Spleen (tissue), 11 donors: ENCODE data around the gene SHFL. TPM values are rescaled to one million over a fixed set of nuclear protein-coding genes. Genes with fewer than 3 reads are reported as not detected.
A peak's percentile ranks its signal among the peaks of the same experiment; 100 is the strongest.

Source experiments
- DNase-seq: peaks from one replicate; pipeline ENCODE4 v3.0.0-alpha.2; 2020
- H3K27ac ChIP-seq, 8 donors: fragments of 200-600 bp; sonication (generic) in 7 of 8; 1 replicate in 4 of 8; 2 replicates in 4 of 8; pipeline versions ENCODE4 v1.5.0 to v1.8.0; 2016 to 2021; ENCODE audit warnings: inconsistent platforms in 4 of 8, mild to moderate bottlenecking in 4 of 8, moderate library complexity in 1 of 8
- H3K27me3 ChIP-seq, 7 donors: fragments of 200-600 bp; sonication (generic) in 6 of 7; replicated peaks in 1 of 7; 1 replicate in 4 of 7; 2 replicates in 3 of 7; pipeline versions ENCODE4 v1.5.0 to v1.8.0; 2016 to 2021; ENCODE audit warnings: inconsistent platforms in 3 of 7, mild to moderate bottlenecking in 1 of 7
- H3K36me3 ChIP-seq, 6 donors: fragments of 200-600 bp; sonication (generic) in 5 of 6; 1 replicate in 4 of 6; 2 replicates in 2 of 6; pipeline versions ENCODE4 v1.5.0 to v1.8.0; 2016 to 2021; ENCODE audit warnings: inconsistent platforms in 2 of 6
- H3K4me1 ChIP-seq, 6 donors: fragments of 200-600 bp; sonication (generic) in 5 of 6; 1 replicate in 3 of 6; 2 replicates in 3 of 6; pipeline versions ENCODE4 v1.5.0 to v1.8.0; 2016 to 2021; ENCODE audit warnings: inconsistent platforms in 3 of 6
- H3K4me3 ChIP-seq, 8 donors: fragments of 200-600 bp; sonication (generic) in 7 of 8; 1 replicate in 4 of 8; 2 replicates in 4 of 8; pipeline versions ENCODE4 v1.5.0 to v1.8.0; 2016 to 2021; ENCODE audit warnings: inconsistent platforms in 4 of 8, mild to moderate bottlenecking in 4 of 8, moderate library complexity in 2 of 8
- H3K9me3 ChIP-seq, 8 donors: fragments of 200-600 bp; sonication (generic) in 7 of 8; 1 replicate in 4 of 8; 2 replicates in 4 of 8; pipeline versions ENCODE4 v1.5.0 to v1.8.0; 2016 to 2021; ENCODE audit warnings: inconsistent platforms in 4 of 8
- POLR2A ChIP-seq, 3 donors: fragments of 450-650 bp; IDR thresholded peaks; one replicate each; pipeline ENCODE4 v1.5.1; 2017; ENCODE audit warnings: antibody characterized with exemption in 3 of 3, mild to moderate bottlenecking in 1 of 3
- POLR2AphosphoS5 ChIP-seq, 3 donors: sonication (generic); formaldehyde crosslinking; IDR thresholded peaks; one replicate each; pipeline ENCODE4 v1.5.1; 2017; ENCODE audit warnings: antibody characterized with exemption in 3 of 3
- WGBS, 5 donors: extraction: QIAGEN DNeasy Blood & Tissue Kit in 3 of 5; methylation state at CpG; one replicate each; pipeline versions ENCODE4 v1.1.5 to v1.1.7; 2013 to 2018; 5-methylcytosine and 5-hydroxymethylcytosine counted together
- intact Hi-C: fragments of 100-400 bp; cut with DNase I; formaldehyde crosslinking; loops from one replicate; pipeline ENCODE4 v1.15.0; 2023; ENCODE audit warnings: low total_unique reads
- microRNA-seq, 3 donors: library from miRNA; unstranded; fragments of <30 nt; microRNA quantifications; one replicate each; pipeline versions ENCODE4 to v1.1.0, GENCODE V29; 2019 to 2020
- polyA plus RNA-seq, 3 donors: library from polyadenylated mRNA; stranded (reverse); fragments of 200-250 nt; gene quantifications; one replicate each; pipeline ENCODE4 v1.2.1, GENCODE V29; 2013
- small RNA-seq, 4 donors: library from RNA; depleted of rRNA; stranded (forward); fragments of <200 nt; gene quantifications; one replicate each; pipeline ENCODE3, GENCODE V24; 2016
- total RNA-seq, 7 donors: library from RNA; depleted of rRNA in 3 of 7; stranded (reverse); fragments of >200 nt in 3 of 7; fragmentation: NEBNext Ultra II Directional in 4 of 7; extraction: Animal tissue kit (Norgen Biotek cat#: 25700) in 4 of 7; gene quantifications; one replicate each; pipeline versions ENCODE4 v1.1.0 to v1.2.1, GENCODE V29; 2016 to 2021
- TF ChIP-seq, protein P1 (sequence below), 11 experiments: fragments of 200-600 bp in 7 of 11; fragments of 450-650 bp in 4 of 11; sonication (generic) in 4 of 11; IDR thresholded peaks in 8 of 11; conservative IDR thresholded peaks in 3 of 11; 1 replicate in 7 of 11; 2 replicates in 4 of 11; pipeline versions ENCODE4 v1.4.0 to v1.8.0; 2016 to 2021; ENCODE audit warnings: antibody characterized with exemption in 11 of 11, inconsistent platforms in 4 of 11, mild to moderate bottlenecking in 1 of 11
- donor health status: healthy with polysubstance abuse.
- donor health status: DM: no; HTN: no; CAD: no; lungs with moderate emphysema.
- donor health status: DM: no; HTN: no; CAD: no.
- donor health status: Bipolar disorder and iron deficiency.
- donor health status: healthy.
- donor health status: DM: no; HTN: no; CAD: no.
- donor health status: DM: yes; HTN: yes; CAD: no.

The SHFL gene
- total and polyA plus RNA-seq, 10 donors: 33.0 to 65.6 (median 55.1) TPM

DNA sequence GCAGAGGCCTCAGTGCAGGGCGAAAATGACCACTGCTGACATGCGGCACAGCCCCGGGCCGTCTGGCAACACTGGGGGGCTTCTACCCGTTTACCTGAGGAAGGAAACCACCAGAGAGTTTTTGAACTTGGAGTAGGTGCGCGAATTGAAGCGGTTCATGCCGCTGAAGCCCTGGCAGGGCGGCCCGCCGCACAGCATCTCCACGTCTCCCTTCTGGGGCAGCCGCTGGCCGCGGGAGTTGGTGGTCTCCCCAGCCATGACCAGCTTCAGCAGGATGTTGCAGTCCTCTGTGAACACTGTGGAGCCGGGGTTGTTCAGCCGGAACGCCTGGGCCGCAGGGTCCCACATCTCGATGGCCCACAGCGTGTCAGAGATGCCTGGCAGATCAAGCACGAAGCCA is 53.8 kb downstream of the SHFL start:
- Histone ChIP-seq H3K9me3 (no peaks in the 10 kb centered on the region), H3K4me1 (peaks cover 0 to 30% (median 0%) of the 10 kb centered on the region in 6 donors), H3K27me3 (no peaks in the 10 kb centered on the region), H3K4me3 (no peak overlapping the region), H3K36me3 (peaks cover 0 to 100% (median 99%) of the 10 kb centered on the region in 6 donors), H3K27ac (no peak overlapping the region)
- no peak for DNase-seq
- 93 to 97% (median 95%) methylated on average over 23 of the region's 23 CpGs for WGBS, 5 donors
- intact Hi-C loops: no loop called here
- TF ChIP-seq POLR2A (IDR thresholded peaks at IDR 0.05): no peak
- TF ChIP-seq POLR2AphosphoS5 (IDR thresholded peaks at IDR 0.05): no peak
- TF ChIP-seq, protein P1, sequence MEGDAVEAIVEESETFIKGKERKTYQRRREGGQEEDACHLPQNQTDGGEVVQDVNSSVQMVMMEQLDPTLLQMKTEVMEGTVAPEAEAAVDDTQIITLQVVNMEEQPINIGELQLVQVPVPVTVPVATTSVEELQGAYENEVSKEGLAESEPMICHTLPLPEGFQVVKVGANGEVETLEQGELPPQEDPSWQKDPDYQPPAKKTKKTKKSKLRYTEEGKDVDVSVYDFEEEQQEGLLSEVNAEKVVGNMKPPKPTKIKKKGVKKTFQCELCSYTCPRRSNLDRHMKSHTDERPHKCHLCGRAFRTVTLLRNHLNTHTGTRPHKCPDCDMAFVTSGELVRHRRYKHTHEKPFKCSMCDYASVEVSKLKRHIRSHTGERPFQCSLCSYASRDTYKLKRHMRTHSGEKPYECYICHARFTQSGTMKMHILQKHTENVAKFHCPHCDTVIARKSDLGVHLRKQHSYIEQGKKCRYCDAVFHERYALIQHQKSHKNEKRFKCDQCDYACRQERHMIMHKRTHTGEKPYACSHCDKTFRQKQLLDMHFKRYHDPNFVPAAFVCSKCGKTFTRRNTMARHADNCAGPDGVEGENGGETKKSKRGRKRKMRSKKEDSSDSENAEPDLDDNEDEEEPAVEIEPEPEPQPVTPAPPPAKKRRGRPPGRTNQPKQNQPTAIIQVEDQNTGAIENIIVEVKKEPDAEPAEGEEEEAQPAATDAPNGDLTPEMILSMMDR (IDR thresholded peaks at IDR 0.05 in 8 of 11, conservative IDR thresholded peaks at IDR 0.05 in 3 of 11): no peak

DNA sequence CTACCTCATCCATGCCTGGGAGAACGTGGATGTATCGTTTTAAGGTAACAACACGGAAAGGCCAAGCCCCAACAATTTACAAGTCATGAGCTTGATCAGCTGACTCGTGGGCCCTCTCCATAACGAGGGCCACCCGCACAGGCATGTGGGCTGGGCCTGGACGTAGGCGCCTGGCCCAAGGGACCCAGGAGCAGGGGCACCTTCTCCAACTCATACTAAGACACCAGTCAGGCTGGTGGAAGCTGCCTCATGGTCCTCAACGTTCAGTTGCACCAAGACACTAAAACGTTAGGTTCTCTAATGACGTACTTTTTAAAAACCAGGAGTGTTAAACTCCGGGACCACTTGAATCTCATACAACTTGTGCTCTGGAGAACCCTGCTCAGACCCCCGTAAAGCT is 55.4 kb downstream of the SHFL start:
- TF ChIP-seq POLR2A (IDR thresholded peaks at IDR 0.05) (no peak), POLR2AphosphoS5 (IDR thresholded peaks at IDR 0.05) (no peak)
- TF ChIP-seq, protein P1 (IDR thresholded peaks at IDR 0.05 in 8 of 11, conservative IDR thresholded peaks at IDR 0.05 in 3 of 11): no peak
- peaks cover 0 to 30% (median 0%) of the 10 kb centered on the region in 6 donors for H3K4me1 ChIP-seq
- peak overlapping the region in 3 of 8 donors; percentile 83 to 87 (median 83) for H3K27ac ChIP-seq
- intact Hi-C loops: no loop called here
- no peaks in the 10 kb centered on the region for H3K9me3 ChIP-seq
- no peak for DNase-seq
- H3K4me3 ChIP-seq: no peak overlapping the region
- no peaks in the 10 kb centered on the region for H3K27me3 ChIP-seq
- H3K36me3 ChIP-seq: peaks cover 0 to 100% (median 99%) of the 10 kb centered on the region in 6 donors
- 88 to 96% (median 93%) methylated on average over 13 of the region's 13 CpGs for WGBS, 5 donors

DNA sequence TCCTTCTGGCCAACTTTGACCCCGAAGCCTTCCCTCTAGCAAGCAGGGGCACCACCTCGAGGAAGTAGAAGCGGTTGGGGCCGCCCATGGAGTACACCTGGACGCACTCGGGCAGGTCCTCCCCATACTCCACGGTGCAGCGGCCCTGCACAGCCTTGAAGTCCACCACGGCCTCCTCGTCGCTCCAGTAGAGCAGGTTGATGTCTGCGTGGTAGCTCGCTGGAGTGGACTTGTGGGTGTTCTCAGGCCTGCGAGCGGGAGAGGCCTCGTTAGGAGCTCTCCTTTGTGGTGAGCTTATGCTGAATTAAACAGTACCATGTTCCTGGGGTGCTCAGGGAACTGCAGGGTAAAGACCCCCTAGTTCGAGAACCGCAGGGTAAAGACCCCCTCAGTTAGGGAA is 55.9 kb downstream of the SHFL start:
- no peak for DNase-seq
- H3K9me3 ChIP-seq: no peaks in the 10 kb centered on the region
- intact Hi-C loops: no loop called here
- peaks cover 0 to 30% (median 0%) of the 10 kb centered on the region in 6 donors for H3K4me1 ChIP-seq
- H3K4me3 ChIP-seq: no peak overlapping the region
- TF ChIP-seq, protein P1 (IDR thresholded peaks at IDR 0.05 in 8 of 11, conservative IDR thresholded peaks at IDR 0.05 in 3 of 11): no peak
- TF ChIP-seq POLR2AphosphoS5 (IDR thresholded peaks at IDR 0.05) (no peak), POLR2A (IDR thresholded peaks at IDR 0.05) (no peak)
- peaks cover 0 to 100% (median 99%) of the 10 kb centered on the region in 6 donors for H3K36me3 ChIP-seq
- H3K27me3 ChIP-seq: no peaks in the 10 kb centered on the region
- H3K27ac ChIP-seq: peak overlapping the region; percentile 60 to 87 (median 74)
- WGBS, 5 donors: 93 to 98% (median 96%) methylated on average over 12 to 18 of the region's 18 CpGs

Small RNAs within 50 kb of the gene (microRNA-seq; reads per million reads assigned to microRNA genes)
- gene MIR5589: 0 to 1.8 (median 0) reads per million in 3 donors

Small RNAs within 50 kb of the gene (small RNA-seq; reads per million reads assigned to genes)
- gene MIR5589: 0 reads per million in 4 donors
- gene SNORD105: 41.8 to 74.5 (median 45.5) reads per million in 4 donors
- 1,460 to 2,903 (median 1,808) reads per million in 4 donors for gene SNORD105B

Other genes with a start within 250 kb of the SHFL start
- 1 to 10 TPM; 1.5 to 4.6 (median 2.8) TPM for gene OLFM2, start 149.8 kb upstream of the SHFL start, total RNA-seq
- gene OLFM2, start 149.8 kb upstream of the SHFL start, polyA plus RNA-seq: 1 to 10 TPM; 1.5 to 2.6 (median 1.9) TPM
- gene COL5A3, start 75.8 kb upstream of the SHFL start, total RNA-seq: 1 to 10 TPM in 3 of 7 donors, under 1 TPM in 4; 0.51 to 4.8 (median 0.70) TPM
- 1 to 10 TPM; 1.0 to 2.2 (median 1.3) TPM for gene COL5A3, start 75.8 kb upstream of the SHFL start, polyA plus RNA-seq
- not detected for gene RDH8, start 72.8 kb upstream of the SHFL start, total RNA-seq
- not detected for gene RDH8, start 72.8 kb upstream of the SHFL start, polyA plus RNA-seq
- gene ANGPTL6, start 16.4 kb downstream of the SHFL start, total RNA-seq: 1 to 10 TPM; 1.4 to 4.8 (median 3.4) TPM
- 10 to 100 TPM; 10.6 to 18.4 (median 12.6) TPM for gene ANGPTL6, start 16.4 kb downstream of the SHFL start, polyA plus RNA-seq
- gene PPAN, start 20.0 kb downstream of the SHFL start, total RNA-seq: 10 to 100 TPM; 26.8 to 52.1 (median 40.9) TPM
- 10 to 100 TPM; 46.1 to 90.2 (median 60.3) TPM for gene PPAN, start 20.0 kb downstream of the SHFL start, polyA plus RNA-seq
- gene P2RY11, start 25.4 kb downstream of the SHFL start, total RNA-seq: 10 to 100 TPM; 10.9 to 24.2 (median 18.2) TPM
- gene P2RY11, start 25.4 kb downstream of the SHFL start, polyA plus RNA-seq: 10 to 100 TPM in 2 of 3 donors, 1 to 10 TPM in 1; 7.9 to 18.2 (median 14.7) TPM
- gene EIF3G, start 33.6 kb downstream of the SHFL start, total RNA-seq: 100 to 1,000 TPM; 165 to 209 (median 194) TPM
- 100 to 1,000 TPM; 200 to 262 (median 213) TPM for gene EIF3G, start 33.6 kb downstream of the SHFL start, polyA plus RNA-seq
- 100 to 1,000 TPM in 2 of 7 donors, 10 to 100 TPM in 5; 66.9 to 131 (median 77.2) TPM for gene DNMT1, start 108.6 kb downstream of the SHFL start, total RNA-seq
- 10 to 100 TPM; 40.6 to 43.3 (median 41.1) TPM for gene DNMT1, start 108.6 kb downstream of the SHFL start, polyA plus RNA-seq
- 1 to 10 TPM; 1.6 to 6.1 (median 3.6) TPM for gene S1PR2, start 145.0 kb downstream of the SHFL start, total RNA-seq
- 1 to 10 TPM; 1.4 to 3.0 (median 1.8) TPM for gene S1PR2, start 145.0 kb downstream of the SHFL start, polyA plus RNA-seq
- gene MRPL4, start 165.9 kb downstream of the SHFL start, total RNA-seq: 10 to 100 TPM; 32.7 to 52.3 (median 37.2) TPM
- gene MRPL4, start 165.9 kb downstream of the SHFL start, polyA plus RNA-seq: 10 to 100 TPM; 31.5 to 60.5 (median 46.0) TPM
- gene ICAM1, start 184.8 kb downstream of the SHFL start, total RNA-seq: 100 to 1,000 TPM in 5 of 7 donors, 10 to 100 TPM in 2; 84.4 to 163 (median 116) TPM
- gene ICAM1, start 184.8 kb downstream of the SHFL start, polyA plus RNA-seq: 10 to 100 TPM; 12.8 to 22.2 (median 15.1) TPM
- gene ICAM4, start 200.6 kb downstream of the SHFL start, total RNA-seq: 1 to 10 TPM; 1.2 to 3.7 (median 1.6) TPM
- gene ICAM4, start 200.6 kb downstream of the SHFL start, polyA plus RNA-seq: under 1 TPM; 0.48 to 0.57 (median 0.49) TPM
- gene ICAM5, start 203.6 kb downstream of the SHFL start, total RNA-seq: 1 to 10 TPM in 4 of 7 donors, under 1 TPM in 3; 0.33 to 1.4 (median 1.0) TPM
- gene ICAM5, start 203.6 kb downstream of the SHFL start, polyA plus RNA-seq: under 1 TPM; 0.07 to 0.29 (median 0.21) TPM
- gene ZGLP1, start 223.5 kb downstream of the SHFL start, total RNA-seq: 1 to 10 TPM; 2.7 to 7.0 (median 3.2) TPM
- 10 to 100 TPM; 11.6 to 24.1 (median 19.7) TPM for gene ZGLP1, start 223.5 kb downstream of the SHFL start, polyA plus RNA-seq
- gene FDX2, start 229.7 kb downstream of the SHFL start, total RNA-seq: 10 to 100 TPM in 6 of 7 donors, 1 to 10 TPM in 1; 9.1 to 28.1 (median 11.2) TPM
- gene FDX2, start 229.7 kb downstream of the SHFL start, polyA plus RNA-seq: 10 to 100 TPM; 16.1 to 27.9 (median 19.8) TPM
- 10 to 100 TPM; 33.1 to 45.1 (median 40.3) TPM for gene RAVER1, start 247.2 kb downstream of the SHFL start, total RNA-seq
- gene RAVER1, start 247.2 kb downstream of the SHFL start, polyA plus RNA-seq: 10 to 100 TPM in 1 of 3 donors, 1 to 10 TPM in 2; 4.8 to 18.8 (median 5.8) TPM